Astrocyte of the hippocampus (primary cell): Measurements from ENCODE around the gene KIFC3.
"Not testable (repeated sequence)": the region's sequence is repeated elsewhere in the genome, so short reads cannot be mapped to it uniquely, and the experiment has no call there.

Source experiments
- DNase-seq: peaks from one replicate; pipeline ENCODE4 v3.0.0; 2011; ENCODE audit warnings: low read depth, low spot score

The KIFC3 gene

GRCh38 chr16:57739756-57740422, 62.4 kb downstream of the KIFC3 start:
- DNase-seq, result no peak

GRCh38 chr16:57738844-57739243, 63.4 kb downstream of the KIFC3 start:
- DNase-seq, result no peak

GRCh38 chr16:57736419-57737351, 65.6 kb downstream of the KIFC3 start:
- peak; percentile 78 for DNase-seq

DNA sequence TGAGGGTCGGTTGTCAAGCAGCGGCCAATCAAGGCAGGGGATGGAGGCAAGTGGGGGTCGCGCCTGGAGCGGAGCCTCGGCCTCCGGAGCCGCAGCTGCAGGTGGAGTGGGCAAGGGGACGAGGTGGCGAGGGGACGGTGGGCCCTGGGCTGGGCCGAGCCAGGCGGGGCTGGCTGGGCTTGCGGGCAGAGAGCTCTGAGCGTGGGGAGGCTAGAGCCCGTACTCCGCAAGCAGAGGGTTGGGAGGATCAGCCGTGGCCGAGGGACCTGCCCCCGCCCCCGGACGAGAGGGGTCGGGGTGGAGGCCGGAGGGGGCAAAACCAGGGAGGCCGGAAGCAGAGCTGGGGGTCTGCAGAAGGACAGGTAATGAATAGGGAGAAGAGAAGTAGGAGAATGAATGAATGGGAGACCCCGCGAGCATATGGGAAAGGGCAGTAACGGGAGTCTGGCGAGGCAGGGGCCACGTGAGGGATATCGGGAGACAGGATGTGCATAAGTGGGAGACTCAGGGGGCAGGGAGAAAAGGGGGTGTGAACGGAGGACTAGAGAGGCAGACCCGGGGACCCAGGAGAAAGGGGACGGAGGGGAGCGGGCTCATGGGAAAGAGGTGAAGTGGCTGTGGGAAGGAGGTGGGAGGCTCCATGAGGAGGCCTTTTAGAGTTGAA, 66.4 kb downstream of the KIFC3 start, which contains the start of gene KATNB1:
KATNB1 (plus strand) TSS at position 16 of the 664 bp plus-strand sequence. CDS start 1,474 bp downstream, outside the sequence.
- no peak for DNase-seq

- peak; percentile 100 for DNase-seq
Observed at GRCh38 chr16:57734925-57735754, 67.2 kb downstream of the KIFC3 start.

DNA sequence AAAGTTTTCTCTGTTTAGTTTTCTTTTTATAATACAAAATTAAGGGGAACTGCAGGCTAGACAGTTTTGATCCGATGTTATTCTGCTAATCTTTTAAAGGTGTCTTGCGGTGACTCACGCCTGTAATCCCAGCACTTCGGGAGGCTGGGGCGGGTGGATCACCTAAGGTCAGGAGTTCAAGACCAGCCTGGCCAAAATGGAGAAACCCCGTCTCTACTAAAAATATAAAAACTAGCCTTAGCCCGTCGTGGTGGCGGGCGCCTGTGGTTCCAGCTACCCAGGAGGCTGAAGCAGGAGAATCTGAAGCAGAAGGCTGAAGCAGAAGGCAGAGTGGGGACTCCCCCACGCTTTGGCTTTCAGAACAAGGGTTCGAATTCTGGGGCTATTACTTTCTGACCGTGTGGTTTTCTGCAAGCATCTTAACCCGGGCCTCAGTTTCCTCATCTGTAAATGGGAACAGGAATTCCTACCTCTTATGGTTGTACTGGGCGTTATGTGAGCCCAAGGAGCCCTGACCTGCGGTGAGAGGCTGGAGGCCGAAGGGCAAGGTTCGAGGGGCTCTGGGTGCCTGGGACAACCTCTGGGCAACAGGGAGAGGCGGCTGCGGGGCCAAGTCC, 67.9 kb downstream of the KIFC3 start:
- DNase-seq, result no peak

- DNase-seq, result no peak
Observed at GRCh38 chr16:57732714-57733113, 69.6 kb downstream of the KIFC3 start.

GRCh38 chr16:57732037-57732436, 70.3 kb downstream of the KIFC3 start:
- DNase-seq, result no peak

GRCh38 chr16:57730771-57731730, 71.2 kb downstream of the KIFC3 start:
- DNase-seq, result no peak

GRCh38 chr16:57729852-57730251, 72.4 kb downstream of the KIFC3 start:
- DNase-seq, result not testable (repeated sequence)

GRCh38 chr16:57729182-57729484, 73.2 kb downstream of the KIFC3 start:
- no peak for DNase-seq

DNA sequence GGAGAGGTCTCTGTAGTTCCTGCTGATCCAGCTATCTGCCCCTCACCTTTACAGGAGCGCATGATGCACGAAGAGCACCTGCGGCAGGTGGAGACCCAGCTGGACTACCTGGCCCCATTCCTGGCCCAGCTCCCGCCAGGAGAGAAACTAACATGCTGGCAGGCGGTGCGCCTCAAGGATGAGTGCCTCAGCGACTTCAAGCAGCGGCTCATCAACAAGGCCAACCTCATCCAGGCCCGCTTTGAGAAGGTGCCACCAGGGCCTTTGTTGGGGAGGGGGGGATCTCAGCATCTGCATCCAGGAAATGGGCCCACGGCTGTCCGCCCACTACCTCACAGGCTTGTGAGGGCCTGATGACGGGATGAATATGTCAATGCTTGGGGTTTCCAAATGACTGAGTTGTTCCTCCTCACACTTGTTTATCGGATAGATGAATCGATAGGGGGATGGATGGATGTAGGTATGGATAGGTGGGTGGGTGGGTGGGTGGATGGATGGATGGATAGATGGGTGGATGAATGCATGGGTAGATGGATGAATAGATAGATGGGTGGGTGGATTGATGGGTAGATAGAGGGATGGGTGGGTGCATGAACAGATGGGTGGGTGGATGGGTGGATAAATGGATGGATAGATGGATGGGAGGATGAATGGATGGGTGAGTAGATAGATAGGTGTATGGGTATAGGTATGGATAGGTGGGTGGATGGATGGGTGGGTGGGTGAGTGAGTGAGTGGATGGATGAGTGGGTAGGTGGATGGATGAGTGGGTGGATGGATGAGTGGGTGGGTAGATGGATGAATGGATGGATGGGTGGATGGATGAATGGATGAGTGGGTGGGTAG, 73.7 kb downstream of the KIFC3 start:
- no peak for DNase-seq

DNA sequence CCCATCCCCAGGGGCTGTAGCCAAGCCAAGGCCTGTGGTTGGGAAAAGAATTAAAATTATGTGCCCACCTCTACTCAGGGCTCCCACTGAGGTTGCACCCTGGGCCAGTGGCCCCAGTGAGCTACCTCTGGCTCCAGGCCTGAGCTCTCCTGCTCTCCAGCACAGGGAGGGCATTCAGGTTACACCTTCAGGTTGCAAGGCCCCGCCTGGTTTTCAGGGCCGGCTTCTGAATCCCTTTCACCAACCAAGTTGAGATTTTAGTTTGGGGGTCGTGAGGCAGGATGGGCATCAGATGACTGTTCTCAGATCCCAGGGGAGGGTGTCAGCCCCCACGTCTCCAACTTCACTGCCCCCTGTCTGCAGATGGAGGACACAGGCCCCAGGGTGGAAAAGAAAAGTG, 74.7 kb downstream of the KIFC3 start:
- DNase-seq, result no peak

DNA sequence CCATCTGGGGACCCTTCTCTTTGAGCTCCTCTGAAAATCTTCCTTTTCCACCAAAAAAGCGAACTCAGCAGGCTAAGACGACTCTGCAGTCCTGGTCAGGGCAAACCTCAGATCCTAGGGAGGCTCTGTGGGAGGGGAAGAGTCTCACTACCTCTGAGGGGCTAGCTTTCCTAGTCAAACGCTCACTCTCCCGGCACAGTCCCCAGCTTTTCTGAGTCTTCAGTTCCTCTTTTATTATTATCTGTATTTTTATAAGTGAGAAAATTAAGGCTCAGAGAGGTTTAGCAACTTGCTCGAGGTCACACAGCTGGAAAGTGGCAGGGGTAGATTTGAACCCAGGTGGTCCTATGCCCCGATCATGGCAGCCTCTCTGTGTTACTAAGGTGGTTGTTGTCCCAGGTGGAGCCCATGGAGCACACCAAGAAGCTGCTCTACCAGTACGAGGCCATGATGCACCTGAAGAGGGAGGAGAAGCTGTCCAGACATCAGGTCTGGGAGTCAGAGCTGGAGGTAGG, 75.8 kb downstream of the KIFC3 start:
- no peak for DNase-seq

- DNase-seq, result no peak
Observed at GRCh38 chr16:57725976-57726375, 76.3 kb downstream of the KIFC3 start.

GRCh38 chr16:57725554-57725953, 76.7 kb downstream of the KIFC3 start:
- DNase-seq, result no peak

DNA sequence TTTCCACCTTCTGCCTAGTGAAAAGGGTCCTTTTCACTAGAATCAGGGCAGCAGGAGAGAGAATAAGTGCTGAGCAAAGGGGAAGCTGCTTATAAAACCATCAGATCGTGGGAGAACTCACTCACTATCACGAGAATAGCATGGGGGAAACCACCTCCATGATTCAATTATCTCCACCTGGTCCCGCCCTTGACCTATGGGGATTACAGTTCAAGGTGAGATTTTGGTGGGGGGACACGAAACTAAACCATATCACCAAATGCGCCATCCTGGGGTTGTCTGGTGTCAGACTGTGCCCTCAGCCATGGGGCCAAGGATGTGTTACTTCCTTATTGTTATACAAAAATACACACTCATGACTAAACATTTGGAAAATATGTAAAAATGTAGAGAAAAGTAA, 77.1 kb downstream of the KIFC3 start:
- DNase-seq, result no peak

DNA sequence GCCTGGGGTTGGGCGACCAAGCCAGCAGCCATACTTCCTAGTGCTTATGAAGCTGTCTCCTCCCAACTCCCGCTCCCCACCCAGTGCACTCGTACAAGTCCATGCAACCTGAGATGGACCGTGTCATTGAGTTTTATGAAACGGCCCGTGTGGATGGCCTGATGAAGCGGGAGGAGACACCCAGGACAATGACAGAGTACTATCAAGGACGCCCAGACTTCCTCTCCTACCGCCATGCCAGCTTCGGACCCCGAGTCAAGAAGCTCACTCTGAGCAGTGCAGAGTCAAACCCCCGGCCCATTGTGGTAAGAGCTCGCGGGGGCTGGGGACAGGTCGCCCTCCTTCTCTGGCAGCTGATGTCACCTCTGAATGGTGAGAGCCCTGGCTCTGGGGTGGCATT, 77.8 kb downstream of the KIFC3 start:
- no peak for DNase-seq

GRCh38 chr16:57723170-57723569, 79.1 kb downstream of the KIFC3 start:
- peak; percentile 13 for DNase-seq
